GM21423 (cell line): ENCODE data around the gene SETBP1.
"Not testable (repeated sequence)": the region's sequence is repeated elsewhere in the genome, so short reads cannot be mapped to it uniquely, and the experiment has no call there.

ENCODE experiments used
- ATAC-seq: cut with Tn5 transposase; IDR thresholded peaks from one replicate; pipeline ENCODE4 v1.9.1; 2021; ENCODE audit warnings: mild to moderate bottlenecking, moderate library complexity; ENCODE audit not compliant: unreplicated experiment

The SETBP1 gene

GRCh38 chr18:44704135-44704789 is 23.6 kb downstream of the SETBP1 start:
- no peak for ATAC-seq

- no peak for ATAC-seq
These were observed 24.5 kb downstream of the SETBP1 start for GRCh38 chr18:44705075-44705675.

- no peak for ATAC-seq
These were observed 27.9 kb downstream of the SETBP1 start for GRCh38 chr18:44708451-44709083.

- ATAC-seq = peak; percentile 90
These were observed 28.8 kb downstream of the SETBP1 start for GRCh38 chr18:44709307-44710126.

GRCh38 chr18:44710931-44711330 is 30.2 kb downstream of the SETBP1 start:
- ATAC-seq = no peak

GRCh38 chr18:44712025-44712424 is 31.3 kb downstream of the SETBP1 start:
- ATAC-seq = no peak

GRCh38 chr18:44713435-44713834 is 32.7 kb downstream of the SETBP1 start:
- ATAC-seq = no peak

GRCh38 chr18:44714376-44714775 is 33.7 kb downstream of the SETBP1 start:
- no peak for ATAC-seq

- ATAC-seq = no peak
These were observed 34.6 kb downstream of the SETBP1 start for GRCh38 chr18:44715245-44715644.

- no peak for ATAC-seq
These were observed 35.2 kb downstream of the SETBP1 start for GRCh38 chr18:44715842-44716241.

GRCh38 chr18:44716697-44717163 is 36.0 kb downstream of the SETBP1 start:
- no peak for ATAC-seq

GRCh38 chr18:44719519-44720060 is 38.9 kb downstream of the SETBP1 start:
- ATAC-seq = no peak

- ATAC-seq = not testable (repeated sequence)
These were observed 41.1 kb downstream of the SETBP1 start for GRCh38 chr18:44721748-44722147.

- no peak for ATAC-seq
These were observed 42.7 kb downstream of the SETBP1 start for GRCh38 chr18:44723411-44723810.

- ATAC-seq = no peak
These were observed 43.6 kb downstream of the SETBP1 start for GRCh38 chr18:44724105-44724778.

- peak; percentile 73 for ATAC-seq
These were observed 44.8 kb downstream of the SETBP1 start for GRCh38 chr18:44725300-44726058.

GRCh38 chr18:44726059-44726421 is 45.4 kb downstream of the SETBP1 start:
- ATAC-seq = no peak

GRCh38 chr18:44727291-44727690 is 46.6 kb downstream of the SETBP1 start:
- no peak for ATAC-seq

- no peak for ATAC-seq
These were observed 49.0 kb downstream of the SETBP1 start for GRCh38 chr18:44729631-44730101.
